GM21360 (cell line): ENCODE data around the gene MAP3K20.

Source experiments
- ATAC-seq: cut with Tn5 transposase; IDR thresholded peaks from one replicate; pipeline ENCODE4 v1.9.1; 2021; ENCODE audit warnings: mild to moderate bottlenecking, moderate library complexity; ENCODE audit not compliant: unreplicated experiment

Gene MAP3K20

GRCh38 chr2:173223871-173224270, 148.2 kb downstream of the MAP3K20 start:
- no peak for ATAC-seq

GRCh38 chr2:173226899-173227698, 151.5 kb downstream of the MAP3K20 start:
- no peak for ATAC-seq

- no peak for ATAC-seq
These were observed 153.4 kb downstream of the MAP3K20 start for GRCh38 chr2:173229086-173229485.

GRCh38 chr2:173230181-173230580, 154.5 kb downstream of the MAP3K20 start:
- no peak for ATAC-seq

- no peak for ATAC-seq
These were observed 155.4 kb downstream of the MAP3K20 start for GRCh38 chr2:173231042-173231441.

- ATAC-seq = no peak
These were observed 155.8 kb downstream of the MAP3K20 start for GRCh38 chr2:173231465-173231864.

- ATAC-seq = no peak
These were observed 157.5 kb downstream of the MAP3K20 start for GRCh38 chr2:173232956-173233744.

GRCh38 chr2:173235947-173236803, 160.5 kb downstream of the MAP3K20 start:
- no peak for ATAC-seq

GRCh38 chr2:173238385-173238784, 162.7 kb downstream of the MAP3K20 start:
- ATAC-seq = no peak

- no peak for ATAC-seq
These were observed 163.2 kb downstream of the MAP3K20 start for GRCh38 chr2:173238831-173239230.

GRCh38 chr2:173239644-173240043, 164.0 kb downstream of the MAP3K20 start:
- peak; percentile 98 for ATAC-seq

- ATAC-seq = peak; percentile 22
These were observed 164.4 kb downstream of the MAP3K20 start for GRCh38 chr2:173240083-173240482.

- ATAC-seq = no peak
These were observed 166.0 kb downstream of the MAP3K20 start for GRCh38 chr2:173241643-173242042.

- no peak for ATAC-seq
These were observed 171.5 kb downstream of the MAP3K20 start for GRCh38 chr2:173247156-173247555.

- ATAC-seq = no peak
These were observed 172.7 kb downstream of the MAP3K20 start for GRCh38 chr2:173248381-173248780.

GRCh38 chr2:173249661-173250641, 174.3 kb downstream of the MAP3K20 start:
- ATAC-seq = no peak

GRCh38 chr2:173251225-173251624, 175.6 kb downstream of the MAP3K20 start:
- no peak for ATAC-seq

- ATAC-seq = no peak
These were observed 176.9 kb downstream of the MAP3K20 start for GRCh38 chr2:173252581-173252980.

GRCh38 chr2:173254659-173255058, 179.0 kb downstream of the MAP3K20 start:
- ATAC-seq = no peak

GRCh38 chr2:173258701-173259100, 183.1 kb downstream of the MAP3K20 start:
- ATAC-seq = no peak
